ENCODE results near the gene TK2.
A peak's percentile ranks its signal among the peaks of the same experiment; 100 is the strongest.

TK2 gene

DNA sequence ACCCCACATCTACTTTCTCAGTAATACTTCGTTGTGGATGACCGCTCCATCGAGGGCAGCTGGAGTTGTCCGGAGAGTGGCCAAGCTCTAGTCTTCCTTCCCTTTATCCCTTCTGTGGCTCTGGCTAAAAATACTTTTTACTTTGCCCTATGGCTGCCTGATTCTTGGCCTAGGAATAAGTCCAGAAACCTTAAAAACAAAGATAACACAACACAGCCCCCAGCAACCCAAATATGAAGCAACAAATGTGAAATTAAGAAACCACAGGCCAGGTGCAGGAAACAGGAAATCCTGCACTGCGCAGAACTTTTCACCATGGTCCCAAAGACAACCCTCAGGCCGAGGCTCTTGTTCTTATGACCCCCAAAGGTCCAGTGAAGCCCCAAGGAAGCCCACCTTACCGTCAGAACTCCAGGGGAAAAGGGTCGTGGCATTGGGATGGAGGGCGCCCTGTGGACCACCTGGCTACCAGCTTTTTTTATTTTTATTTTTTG lies 26.0 kb downstream of the TK2 start:
- no peak for ATAC-seq
- TF ChIP-seq OSR1 (CRISPR knock-in tag; IDR thresholded peaks at IDR 0.05) (no peak), ARNTL (CRISPR knock-in tag; IDR thresholded peaks at IDR 0.05; ENCODE audit: borderline replicate concordance, low read depth) (no peak), ZFP3 (CRISPR knock-in tag; IDR thresholded peaks at IDR 0.05) (no peak), ZC3H10 (CRISPR knock-in tag; IDR thresholded peaks at IDR 0.05) (no peak), ESRRG (CRISPR knock-in tag; IDR thresholded peaks at IDR 0.05) (no peak), ZFP30 (CRISPR knock-in tag; IDR thresholded peaks at IDR 0.05) (no peak), CSDC2 (CRISPR knock-in tag; IDR thresholded peaks at IDR 0.05) (no peak), ZNF70 (CRISPR knock-in tag; IDR thresholded peaks at IDR 0.05) (no peak), TCF4 (CRISPR knock-in tag; IDR thresholded peaks at IDR 0.05; ENCODE audit: borderline replicate concordance) (no peak), TOX (CRISPR knock-in tag; IDR thresholded peaks at IDR 0.05; ENCODE audit: borderline replicate concordance) (no peak)

DNA sequence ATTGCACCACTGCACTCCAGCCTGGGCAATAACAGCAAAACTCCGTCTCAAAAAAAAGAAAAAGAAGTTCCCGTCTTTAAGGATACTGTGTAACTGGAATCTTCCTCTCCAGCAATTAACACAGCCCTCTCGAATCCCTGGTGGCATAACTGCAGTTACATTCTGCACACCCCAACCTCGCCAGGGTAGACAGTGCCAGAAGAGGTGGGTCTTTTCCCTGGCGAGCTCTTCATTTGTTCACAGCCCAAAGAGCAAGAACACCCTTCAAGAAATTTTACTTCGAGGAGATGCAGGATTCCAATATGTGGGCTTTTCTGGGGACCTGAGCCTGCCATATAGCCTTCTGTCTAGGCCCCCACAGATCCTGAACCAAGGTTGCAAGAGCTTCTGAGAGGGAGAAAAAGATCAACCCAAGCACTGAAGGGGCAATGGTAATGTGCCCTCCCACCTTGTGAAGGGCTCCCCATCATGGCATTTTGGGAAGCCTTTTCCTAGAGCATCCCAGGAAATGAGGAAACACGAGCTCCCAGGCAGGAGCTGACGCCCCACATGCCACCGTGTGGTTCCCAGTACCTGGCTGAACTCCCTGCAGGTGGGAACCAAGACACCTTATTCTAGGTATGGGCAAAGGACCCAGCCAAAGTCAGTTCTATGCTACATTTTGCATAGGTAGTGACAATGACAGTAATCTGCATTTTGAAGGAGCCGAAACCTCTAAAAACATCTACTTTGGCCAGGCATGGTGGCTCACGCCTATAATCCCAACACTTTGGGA lies 26.9 kb downstream of the TK2 start:
- ATAC-seq, result no peak
- TF ChIP-seq GLIS3 (CRISPR knock-in tag; IDR thresholded peaks at IDR 0.05) (no peak), OSR1 (CRISPR knock-in tag; IDR thresholded peaks at IDR 0.05) (no peak), ZC3H10 (CRISPR knock-in tag; IDR thresholded peaks at IDR 0.05) (no peak), TCF4 (CRISPR knock-in tag; IDR thresholded peaks at IDR 0.05; ENCODE audit: borderline replicate concordance) (no peak)
- TF ChIP-seq, protein P1, sequence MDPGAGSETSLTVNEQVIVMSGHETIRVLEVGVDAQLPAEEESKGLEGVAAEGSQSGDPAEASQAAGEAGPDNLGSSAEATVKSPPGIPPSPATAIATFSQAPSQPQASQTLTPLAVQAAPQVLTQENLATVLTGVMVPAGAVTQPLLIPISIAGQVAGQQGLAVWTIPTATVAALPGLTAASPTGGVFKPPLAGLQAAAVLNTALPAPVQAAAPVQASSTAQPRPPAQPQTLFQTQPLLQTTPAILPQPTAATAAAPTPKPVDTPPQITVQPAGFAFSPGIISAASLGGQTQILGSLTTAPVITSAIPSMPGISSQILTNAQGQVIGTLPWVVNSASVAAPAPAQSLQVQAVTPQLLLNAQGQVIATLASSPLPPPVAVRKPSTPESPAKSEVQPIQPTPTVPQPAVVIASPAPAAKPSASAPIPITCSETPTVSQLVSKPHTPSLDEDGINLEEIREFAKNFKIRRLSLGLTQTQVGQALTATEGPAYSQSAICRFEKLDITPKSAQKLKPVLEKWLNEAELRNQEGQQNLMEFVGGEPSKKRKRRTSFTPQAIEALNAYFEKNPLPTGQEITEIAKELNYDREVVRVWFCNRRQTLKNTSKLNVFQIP (CRISPR knock-in tag; IDR thresholded peaks at IDR 0.05; ENCODE audit: borderline replicate concordance, low read depth), result no peak

DNA sequence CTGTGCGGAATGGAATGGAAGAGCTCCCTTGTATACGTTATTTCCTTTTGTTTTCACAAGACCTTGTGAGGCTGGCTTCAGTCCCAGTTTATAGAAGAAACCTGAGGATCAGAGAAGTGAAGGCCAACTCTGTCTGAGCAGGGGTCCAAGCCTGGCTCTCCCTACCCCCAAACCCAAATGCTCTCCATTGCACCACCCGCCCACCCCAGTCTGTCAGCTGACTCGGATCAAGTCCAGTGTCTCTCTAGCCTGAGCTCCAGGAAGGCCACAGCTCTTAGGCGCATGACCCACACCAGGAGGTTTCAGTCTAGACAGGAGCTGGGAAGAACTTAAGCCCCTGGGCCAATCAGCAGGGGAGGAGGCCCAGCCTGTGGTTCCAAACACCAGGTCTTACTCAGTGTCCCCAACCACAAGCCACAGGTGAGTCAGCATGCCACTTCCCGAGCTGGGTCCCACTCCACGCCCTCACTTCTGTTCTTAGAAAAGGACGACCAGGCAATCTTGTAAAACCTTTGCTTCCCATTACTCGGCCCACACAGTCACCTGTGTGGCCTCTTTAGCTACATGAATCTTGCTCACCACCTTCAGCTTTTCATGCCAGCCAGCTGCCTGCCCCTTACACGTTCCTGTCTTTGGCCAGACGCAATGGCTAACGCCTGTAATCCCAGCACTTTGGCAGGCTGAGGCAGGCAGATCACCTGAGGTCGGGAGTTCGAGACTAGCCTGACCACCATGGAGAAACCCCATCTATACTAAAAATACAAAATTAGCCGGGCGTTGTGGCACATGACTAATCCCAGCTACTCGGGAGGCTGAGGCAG lies 27.8 kb downstream of the TK2 start:
- ATAC-seq, result peak; percentile 21; the same call in 2 of the 3 replicates
- TF ChIP-seq ZNF70 (CRISPR knock-in tag; IDR thresholded peaks at IDR 0.05) (no peak), TCF4 (CRISPR knock-in tag; IDR thresholded peaks at IDR 0.05; ENCODE audit: borderline replicate concordance) (no peak), ZC3H10 (CRISPR knock-in tag; IDR thresholded peaks at IDR 0.05) (no peak), GLIS3 (CRISPR knock-in tag; IDR thresholded peaks at IDR 0.05) (no peak), BACH2 (CRISPR knock-in tag; IDR thresholded peaks at IDR 0.05; ENCODE audit: borderline replicate concordance) (no peak), ZFP3 (CRISPR knock-in tag; IDR thresholded peaks at IDR 0.05) (no peak), ZNF565 (CRISPR knock-in tag; conservative IDR thresholded peaks at IDR 0.05; ENCODE audit: low read depth) (no peak), ZNF8 (CRISPR knock-in tag; IDR thresholded peaks at IDR 0.05) (no peak), RARB (CRISPR knock-in tag; IDR thresholded peaks at IDR 0.05) (no peak)
- TF ChIP-seq, protein P2, sequence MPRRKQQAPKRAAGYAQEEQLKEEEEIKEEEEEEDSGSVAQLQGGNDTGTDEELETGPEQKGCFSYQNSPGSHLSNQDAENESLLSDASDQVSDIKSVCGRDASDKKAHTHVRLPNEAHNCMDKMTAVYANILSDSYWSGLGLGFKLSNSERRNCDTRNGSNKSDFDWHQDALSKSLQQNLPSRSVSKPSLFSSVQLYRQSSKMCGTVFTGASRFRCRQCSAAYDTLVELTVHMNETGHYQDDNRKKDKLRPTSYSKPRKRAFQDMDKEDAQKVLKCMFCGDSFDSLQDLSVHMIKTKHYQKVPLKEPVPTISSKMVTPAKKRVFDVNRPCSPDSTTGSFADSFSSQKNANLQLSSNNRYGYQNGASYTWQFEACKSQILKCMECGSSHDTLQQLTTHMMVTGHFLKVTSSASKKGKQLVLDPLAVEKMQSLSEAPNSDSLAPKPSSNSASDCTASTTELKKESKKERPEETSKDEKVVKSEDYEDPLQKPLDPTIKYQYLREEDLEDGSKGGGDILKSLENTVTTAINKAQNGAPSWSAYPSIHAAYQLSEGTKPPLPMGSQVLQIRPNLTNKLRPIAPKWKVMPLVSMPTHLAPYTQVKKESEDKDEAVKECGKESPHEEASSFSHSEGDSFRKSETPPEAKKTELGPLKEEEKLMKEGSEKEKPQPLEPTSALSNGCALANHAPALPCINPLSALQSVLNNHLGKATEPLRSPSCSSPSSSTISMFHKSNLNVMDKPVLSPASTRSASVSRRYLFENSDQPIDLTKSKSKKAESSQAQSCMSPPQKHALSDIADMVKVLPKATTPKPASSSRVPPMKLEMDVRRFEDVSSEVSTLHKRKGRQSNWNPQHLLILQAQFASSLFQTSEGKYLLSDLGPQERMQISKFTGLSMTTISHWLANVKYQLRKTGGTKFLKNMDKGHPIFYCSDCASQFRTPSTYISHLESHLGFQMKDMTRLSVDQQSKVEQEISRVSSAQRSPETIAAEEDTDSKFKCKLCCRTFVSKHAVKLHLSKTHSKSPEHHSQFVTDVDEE (CRISPR knock-in tag; IDR thresholded peaks at IDR 0.05), result no peak

DNA sequence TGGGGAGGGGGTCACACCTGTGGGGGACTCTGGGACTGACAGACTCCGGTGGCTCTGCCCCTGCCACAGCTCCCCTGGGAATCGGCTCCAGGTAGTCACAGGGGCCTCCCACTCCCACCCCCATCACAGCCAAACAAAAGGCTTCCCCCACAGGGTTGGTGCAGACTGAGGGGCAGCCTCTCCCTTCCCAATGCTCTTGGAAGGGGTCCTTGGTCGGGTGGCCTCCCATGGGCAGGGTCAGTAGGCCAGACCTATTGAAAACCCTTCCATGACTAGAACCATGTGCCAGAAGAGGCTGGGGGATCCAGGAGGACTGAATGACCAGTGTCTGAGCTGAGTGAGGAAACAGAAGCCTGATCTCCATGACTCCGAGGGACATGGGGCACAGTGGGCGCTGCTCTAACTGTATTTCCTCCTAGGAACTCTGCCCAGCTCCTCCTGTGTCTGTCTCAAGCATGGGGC lies 28.6 kb downstream of the TK2 start:
- no peak for ATAC-seq
- TF ChIP-seq TOX (CRISPR knock-in tag; IDR thresholded peaks at IDR 0.05; ENCODE audit: borderline replicate concordance) (no peak), ZFP30 (CRISPR knock-in tag; IDR thresholded peaks at IDR 0.05) (no peak), PPARA (CRISPR knock-in tag; IDR thresholded peaks at IDR 0.05; ENCODE audit: borderline replicate concordance) (no peak), CSDC2 (CRISPR knock-in tag; IDR thresholded peaks at IDR 0.05) (no peak), GLIS3 (CRISPR knock-in tag; IDR thresholded peaks at IDR 0.05) (no peak), ZNF70 (CRISPR knock-in tag; IDR thresholded peaks at IDR 0.05) (no peak)
- TF ChIP-seq, protein P3, sequence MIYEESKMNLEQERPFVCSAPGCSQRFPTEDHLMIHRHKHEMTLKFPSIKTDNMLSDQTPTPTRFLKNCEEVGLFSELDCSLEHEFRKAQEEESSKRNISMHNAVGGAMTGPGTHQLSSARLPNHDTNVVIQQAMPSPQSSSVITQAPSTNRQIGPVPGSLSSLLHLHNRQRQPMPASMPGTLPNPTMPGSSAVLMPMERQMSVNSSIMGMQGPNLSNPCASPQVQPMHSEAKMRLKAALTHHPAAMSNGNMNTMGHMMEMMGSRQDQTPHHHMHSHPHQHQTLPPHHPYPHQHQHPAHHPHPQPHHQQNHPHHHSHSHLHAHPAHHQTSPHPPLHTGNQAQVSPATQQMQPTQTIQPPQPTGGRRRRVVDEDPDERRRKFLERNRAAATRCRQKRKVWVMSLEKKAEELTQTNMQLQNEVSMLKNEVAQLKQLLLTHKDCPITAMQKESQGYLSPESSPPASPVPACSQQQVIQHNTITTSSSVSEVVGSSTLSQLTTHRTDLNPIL (CRISPR knock-in tag; IDR thresholded peaks at IDR 0.05; ENCODE audit: low read depth), result no peak
- TF ChIP-seq, protein P2 (CRISPR knock-in tag; IDR thresholded peaks at IDR 0.05), result no peak
- TF ChIP-seq, protein P1 (CRISPR knock-in tag; IDR thresholded peaks at IDR 0.05; ENCODE audit: borderline replicate concordance, low read depth), result no peak
- TF ChIP-seq, protein P4, sequence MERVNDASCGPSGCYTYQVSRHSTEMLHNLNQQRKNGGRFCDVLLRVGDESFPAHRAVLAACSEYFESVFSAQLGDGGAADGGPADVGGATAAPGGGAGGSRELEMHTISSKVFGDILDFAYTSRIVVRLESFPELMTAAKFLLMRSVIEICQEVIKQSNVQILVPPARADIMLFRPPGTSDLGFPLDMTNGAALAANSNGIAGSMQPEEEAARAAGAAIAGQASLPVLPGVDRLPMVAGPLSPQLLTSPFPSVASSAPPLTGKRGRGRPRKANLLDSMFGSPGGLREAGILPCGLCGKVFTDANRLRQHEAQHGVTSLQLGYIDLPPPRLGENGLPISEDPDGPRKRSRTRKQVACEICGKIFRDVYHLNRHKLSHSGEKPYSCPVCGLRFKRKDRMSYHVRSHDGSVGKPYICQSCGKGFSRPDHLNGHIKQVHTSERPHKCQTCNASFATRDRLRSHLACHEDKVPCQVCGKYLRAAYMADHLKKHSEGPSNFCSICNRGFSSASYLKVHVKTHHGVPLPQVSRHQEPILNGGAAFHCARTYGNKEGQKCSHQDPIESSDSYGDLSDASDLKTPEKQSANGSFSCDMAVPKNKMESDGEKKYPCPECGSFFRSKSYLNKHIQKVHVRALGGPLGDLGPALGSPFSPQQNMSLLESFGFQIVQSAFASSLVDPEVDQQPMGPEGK (CRISPR knock-in tag; IDR thresholded peaks at IDR 0.05; ENCODE audit: borderline replicate concordance), result no peak

All from SK-N-SH treated with all-trans-retinoic acid at 6 μM for 48 hours (cell line).